ENCODE results near the gene ZBTB40.

The ZBTB40 gene

GRCh38 chr1:22442212-22442894 lies 9.3 kb upstream of the ZBTB40 start:
- DNase-seq (ENCODE audit: low read depth) = no peak
- no peak for TF ChIP-seq CTCF (IDR thresholded peaks at IDR 0.05; ENCODE audit: low read depth, low read length, missing control alignments)
- H3K4me3 ChIP-seq (ENCODE audit: low read depth, low read length) = no peak overlapping the region
- in situ Hi-C loops (cut with HindIII; ENCODE audit: low sequenced_read_pairs) = no loop called here

GRCh38 chr1:22443332-22443731 lies 8.3 kb upstream of the ZBTB40 start:
- in situ Hi-C loops (cut with HindIII; ENCODE audit: low sequenced_read_pairs) = no loop called here
- no peak overlapping the region for H3K4me3 ChIP-seq (ENCODE audit: low read depth, low read length)
- no peak for TF ChIP-seq CTCF (IDR thresholded peaks at IDR 0.05; ENCODE audit: low read depth, low read length, missing control alignments)
- DNase-seq (ENCODE audit: low read depth) = no peak

- no peak for TF ChIP-seq CTCF (IDR thresholded peaks at IDR 0.05; ENCODE audit: low read depth, low read length, missing control alignments)
- no peak overlapping the region for H3K4me3 ChIP-seq (ENCODE audit: low read depth, low read length)
- in situ Hi-C loops (cut with HindIII; ENCODE audit: low sequenced_read_pairs) = no loop called here
- no peak for DNase-seq (ENCODE audit: low read depth)
Observed at GRCh38 chr1:22444856-22445255, 6.8 kb upstream of the ZBTB40 start.

- DNase-seq (ENCODE audit: low read depth) = no peak
- no peak overlapping the region for H3K4me3 ChIP-seq (ENCODE audit: low read depth, low read length)
- no peak for TF ChIP-seq CTCF (IDR thresholded peaks at IDR 0.05; ENCODE audit: low read depth, low read length, missing control alignments)
- in situ Hi-C loops (cut with HindIII; ENCODE audit: low sequenced_read_pairs) = no loop called here
Observed at GRCh38 chr1:22447621-22448111, 4.0 kb upstream of the ZBTB40 start.

GRCh38 chr1:22449636-22450035 lies 2.0 kb upstream of the ZBTB40 start:
- in situ Hi-C loops (cut with HindIII; ENCODE audit: low sequenced_read_pairs) = no loop called here
- no peak overlapping the region for H3K4me3 ChIP-seq (ENCODE audit: low read depth, low read length)
- no peak for TF ChIP-seq CTCF (IDR thresholded peaks at IDR 0.05; ENCODE audit: low read depth, low read length, missing control alignments)
- DNase-seq (ENCODE audit: low read depth) = no peak

- DNase-seq (ENCODE audit: low read depth) = no peak
Observed at GRCh38 chr1:22450351-22451021, 1.2 kb upstream of the ZBTB40 start.

More at GRCh38 chr1:22450351-22451021, 1.2 kb upstream of the ZBTB40 start:
- H3K4me3 ChIP-seq (ENCODE audit: low read depth, low read length) = no peak overlapping the region
- no peak for TF ChIP-seq CTCF (IDR thresholded peaks at IDR 0.05; ENCODE audit: low read depth, low read length, missing control alignments)
- in situ Hi-C loops (cut with HindIII; ENCODE audit: low sequenced_read_pairs) = no loop called here
